HG02885 (cell line): ENCODE data around the gene MYLK.
"Not testable (repeated sequence)": the region's sequence is repeated elsewhere in the genome, so short reads cannot be mapped to it uniquely, and the experiment has no call there.

Source experiments
- ATAC-seq: cut with Tn5 transposase; IDR thresholded peaks from one replicate; pipeline ENCODE4 v1.9.1; 2021; ENCODE audit warnings: mild to moderate bottlenecking; ENCODE audit not compliant: unreplicated experiment, poor library complexity

Gene MYLK

GRCh38 chr3:123757281-123757940 is 126.7 kb downstream of the MYLK start:
- no peak for ATAC-seq

- no peak for ATAC-seq
Observed at GRCh38 chr3:123755501-123755900, 128.6 kb downstream of the MYLK start.

GRCh38 chr3:123755085-123755484 is 129.0 kb downstream of the MYLK start:
- ATAC-seq, result no peak

- no peak for ATAC-seq
Observed at GRCh38 chr3:123753286-123753685, 130.8 kb downstream of the MYLK start.

- no peak for ATAC-seq
Observed at GRCh38 chr3:123752228-123752627, 131.9 kb downstream of the MYLK start.

GRCh38 chr3:123751433-123751832 is 132.7 kb downstream of the MYLK start:
- ATAC-seq, result no peak

- ATAC-seq, result no peak
Observed at GRCh38 chr3:123750659-123751420, 133.3 kb downstream of the MYLK start.

- no peak for ATAC-seq
Observed at GRCh38 chr3:123750209-123750608, 133.9 kb downstream of the MYLK start.

GRCh38 chr3:123749711-123750110 is 134.4 kb downstream of the MYLK start:
- no peak for ATAC-seq

GRCh38 chr3:123745184-123745855 is 138.8 kb downstream of the MYLK start:
- no peak for ATAC-seq

- no peak for ATAC-seq
Observed at GRCh38 chr3:123744064-123744463, 140.1 kb downstream of the MYLK start.

- ATAC-seq, result no peak
Observed at GRCh38 chr3:123743121-123743520, 141.0 kb downstream of the MYLK start.

- no peak for ATAC-seq
Observed at GRCh38 chr3:123741041-123741511, 143.1 kb downstream of the MYLK start.

- no peak for ATAC-seq
Observed at GRCh38 chr3:123740391-123740822, 143.7 kb downstream of the MYLK start.

GRCh38 chr3:123739754-123740153 is 144.4 kb downstream of the MYLK start:
- ATAC-seq, result no peak

GRCh38 chr3:123739106-123739505 is 145.0 kb downstream of the MYLK start:
- ATAC-seq, result no peak

GRCh38 chr3:123738522-123738921 is 145.6 kb downstream of the MYLK start:
- ATAC-seq, result not testable (repeated sequence)

GRCh38 chr3:123737168-123737567 is 147.0 kb downstream of the MYLK start:
- no peak for ATAC-seq

- no peak for ATAC-seq
Observed at GRCh38 chr3:123735456-123735855, 148.7 kb downstream of the MYLK start.

- no peak for ATAC-seq
Observed at GRCh38 chr3:123734527-123734902, 149.6 kb downstream of the MYLK start.

GRCh38 chr3:123733805-123734526 is 150.2 kb downstream of the MYLK start:
- ATAC-seq, result no peak
